Measurements from ENCODE around the gene RFWD3. TPM values are rescaled to one million over a fixed set of nuclear protein-coding genes. Genes with fewer than 3 reads are reported as not detected.
A peak's percentile ranks its signal among the peaks of the same experiment; 100 is the strongest.

The RFWD3 gene
- total RNA-seq, 1 donor from 2014 or later: 30.5 TPM

DNA sequence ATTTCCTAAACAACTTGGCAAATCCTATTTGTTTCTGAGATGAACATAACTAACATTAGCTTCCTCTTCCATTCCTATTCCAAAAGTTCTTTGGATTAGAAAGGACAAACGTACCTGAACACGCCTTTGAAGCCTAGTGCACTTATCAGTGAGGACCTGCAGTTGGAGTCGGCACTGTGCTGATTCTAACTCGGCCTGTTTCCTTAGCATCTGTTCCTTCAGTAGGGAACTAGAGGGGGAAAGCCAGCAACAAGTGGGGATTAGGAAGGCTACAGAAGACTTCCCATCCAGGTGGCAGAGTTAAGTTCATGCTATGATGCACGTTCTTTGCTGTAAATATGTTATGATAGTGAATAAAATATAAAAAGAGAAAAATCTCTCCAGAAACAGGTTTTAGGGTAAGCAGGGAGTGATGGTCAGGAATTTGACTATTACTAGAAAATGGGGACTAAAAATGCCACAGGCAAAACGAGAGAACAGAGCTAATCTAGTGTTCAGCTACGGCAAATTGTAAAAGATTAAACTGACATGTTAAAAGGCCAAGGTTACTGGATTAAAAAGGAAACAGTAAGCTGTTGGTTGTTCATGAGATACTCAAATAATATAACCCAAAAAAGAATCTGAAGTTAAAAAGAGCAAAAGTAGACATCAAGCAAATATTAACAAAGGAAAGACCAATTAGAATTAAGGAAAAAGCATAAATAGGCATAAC lies 28.8 kb downstream of the RFWD3 start:
- no peak for DNase-seq
- peaks cover 1% of the 10 kb centered on the region for H3K9me3 Mint-ChIP-seq (ENCODE audit: unreplicated experiment)
- TF ChIP-seq, protein P1, sequence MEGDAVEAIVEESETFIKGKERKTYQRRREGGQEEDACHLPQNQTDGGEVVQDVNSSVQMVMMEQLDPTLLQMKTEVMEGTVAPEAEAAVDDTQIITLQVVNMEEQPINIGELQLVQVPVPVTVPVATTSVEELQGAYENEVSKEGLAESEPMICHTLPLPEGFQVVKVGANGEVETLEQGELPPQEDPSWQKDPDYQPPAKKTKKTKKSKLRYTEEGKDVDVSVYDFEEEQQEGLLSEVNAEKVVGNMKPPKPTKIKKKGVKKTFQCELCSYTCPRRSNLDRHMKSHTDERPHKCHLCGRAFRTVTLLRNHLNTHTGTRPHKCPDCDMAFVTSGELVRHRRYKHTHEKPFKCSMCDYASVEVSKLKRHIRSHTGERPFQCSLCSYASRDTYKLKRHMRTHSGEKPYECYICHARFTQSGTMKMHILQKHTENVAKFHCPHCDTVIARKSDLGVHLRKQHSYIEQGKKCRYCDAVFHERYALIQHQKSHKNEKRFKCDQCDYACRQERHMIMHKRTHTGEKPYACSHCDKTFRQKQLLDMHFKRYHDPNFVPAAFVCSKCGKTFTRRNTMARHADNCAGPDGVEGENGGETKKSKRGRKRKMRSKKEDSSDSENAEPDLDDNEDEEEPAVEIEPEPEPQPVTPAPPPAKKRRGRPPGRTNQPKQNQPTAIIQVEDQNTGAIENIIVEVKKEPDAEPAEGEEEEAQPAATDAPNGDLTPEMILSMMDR (IDR thresholded peaks at IDR 0.05; ENCODE audit: partially characterized antibody, unreplicated experiment): no peak
- H3K27me3 Mint-ChIP-seq (ENCODE audit: unreplicated experiment): no peaks in the 10 kb centered on the region
- H3K4me1 Mint-ChIP-seq (ENCODE audit: low read depth, unreplicated experiment): no peaks in the 10 kb centered on the region
- H3K27ac Mint-ChIP-seq (ENCODE audit: unreplicated experiment): no peak overlapping the region
- no peaks in the 10 kb centered on the region for H3K36me3 Mint-ChIP-seq (ENCODE audit: unreplicated experiment)
- no peak overlapping the region for H3K4me3 Mint-ChIP-seq (ENCODE audit: unreplicated experiment)

DNA sequence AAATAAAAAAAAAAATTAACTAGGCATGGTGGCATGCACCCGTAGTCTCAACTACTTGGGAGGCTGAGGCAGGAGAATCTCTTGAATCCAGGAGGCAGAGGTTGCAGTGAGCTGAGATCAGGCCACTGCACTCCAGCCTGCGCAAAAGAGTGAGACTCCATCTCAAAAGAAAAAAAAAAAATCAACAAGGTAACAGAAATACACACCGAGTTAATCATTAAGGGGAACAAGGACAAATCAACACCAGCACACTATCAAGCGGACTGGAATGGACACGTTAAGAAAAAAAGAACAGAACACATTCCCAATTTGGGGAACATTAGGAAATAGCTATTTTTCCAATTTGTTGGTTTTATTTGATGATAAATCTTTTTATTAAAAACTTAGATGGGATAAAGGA lies 31.4 kb downstream of the RFWD3 start:
- Mint-ChIP-seq H3K27me3 (ENCODE audit: unreplicated experiment) (peaks cover 1% of the 10 kb centered on the region), H3K27ac (ENCODE audit: unreplicated experiment) (no peak overlapping the region), H3K4me1 (ENCODE audit: low read depth, unreplicated experiment) (no peaks in the 10 kb centered on the region), H3K36me3 (ENCODE audit: unreplicated experiment) (no peaks in the 10 kb centered on the region), H3K4me3 (ENCODE audit: unreplicated experiment) (no peak overlapping the region), H3K9me3 (ENCODE audit: unreplicated experiment) (peaks cover 1% of the 10 kb centered on the region)
- DNase-seq: no peak
- TF ChIP-seq, protein P1 (IDR thresholded peaks at IDR 0.05; ENCODE audit: partially characterized antibody, unreplicated experiment): no peak

DNA sequence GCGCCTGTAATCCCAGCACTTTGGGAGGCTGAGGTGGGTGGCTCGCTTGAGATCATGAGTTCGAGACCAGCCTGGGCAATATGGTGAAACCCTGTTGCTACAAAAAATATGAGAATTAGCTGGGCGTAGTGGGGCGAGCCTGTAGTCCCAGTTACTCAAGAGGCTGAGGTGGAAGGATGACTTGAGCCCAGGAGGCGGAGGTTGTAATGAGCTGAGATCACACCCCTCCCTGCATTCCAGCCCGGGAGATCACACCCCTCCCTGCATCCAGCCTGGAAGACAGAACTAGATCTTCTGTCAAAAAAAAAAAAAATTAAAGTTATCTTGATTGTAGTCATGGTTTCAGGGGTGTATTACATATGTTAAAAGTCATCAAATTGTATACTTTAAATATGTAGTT lies 33.0 kb downstream of the RFWD3 start:
- H3K36me3 Mint-ChIP-seq (ENCODE audit: unreplicated experiment): no peaks in the 10 kb centered on the region
- H3K4me1 Mint-ChIP-seq (ENCODE audit: low read depth, unreplicated experiment): peaks cover under 1% of the 10 kb centered on the region
- no peak overlapping the region for H3K4me3 Mint-ChIP-seq (ENCODE audit: unreplicated experiment)
- H3K27ac Mint-ChIP-seq (ENCODE audit: unreplicated experiment): no peak overlapping the region
- peaks cover 1% of the 10 kb centered on the region for H3K9me3 Mint-ChIP-seq (ENCODE audit: unreplicated experiment)
- DNase-seq: no peak
- TF ChIP-seq, protein P1 (IDR thresholded peaks at IDR 0.05; ENCODE audit: partially characterized antibody, unreplicated experiment): no peak
- H3K27me3 Mint-ChIP-seq (ENCODE audit: unreplicated experiment): peaks cover 2% of the 10 kb centered on the region

DNA sequence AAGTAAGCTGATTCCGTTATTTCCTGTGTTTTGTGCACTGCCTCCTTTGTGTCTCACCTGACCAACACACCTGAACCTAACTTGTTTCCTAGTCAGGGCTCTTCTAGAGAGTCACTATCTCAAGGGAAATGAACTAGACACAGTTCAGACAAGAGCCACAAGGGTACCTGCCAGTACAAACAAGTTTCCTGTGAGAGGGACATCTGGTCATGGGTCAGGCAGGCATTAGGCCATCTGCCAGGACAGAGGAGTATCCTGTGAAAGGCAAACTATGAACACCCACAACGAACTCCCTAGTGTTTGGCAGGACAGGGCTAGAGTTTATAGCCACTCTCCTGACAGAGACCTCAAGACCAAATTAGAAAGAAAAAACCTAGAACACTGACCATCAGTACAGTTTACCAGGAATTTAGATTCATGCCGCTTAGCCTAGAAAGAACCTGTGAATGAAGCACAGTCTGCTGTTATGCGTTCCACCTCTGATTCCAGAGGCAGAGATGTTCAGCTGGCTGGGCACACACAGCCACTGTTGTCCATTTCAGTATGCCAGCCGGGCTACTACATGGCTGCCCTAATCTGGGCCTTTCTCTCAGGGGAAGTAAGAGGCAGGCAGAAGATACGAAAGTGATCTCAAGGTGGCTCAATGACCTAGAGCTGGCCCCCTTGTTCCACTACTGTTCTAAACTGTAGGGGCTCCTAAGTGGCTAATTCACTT lies 39.0 kb downstream of the RFWD3 start:
- H3K9me3 Mint-ChIP-seq (ENCODE audit: unreplicated experiment): no peaks in the 10 kb centered on the region

More for the DNA sequence above, 39.0 kb downstream of the RFWD3 start:
- TF ChIP-seq, protein P1 (IDR thresholded peaks at IDR 0.05; ENCODE audit: partially characterized antibody, unreplicated experiment): no peak
- Mint-ChIP-seq H3K36me3 (ENCODE audit: unreplicated experiment) (no peaks in the 10 kb centered on the region), H3K4me1 (ENCODE audit: low read depth, unreplicated experiment) (peaks cover 17% of the 10 kb centered on the region), H3K27me3 (ENCODE audit: unreplicated experiment) (peaks cover 4% of the 10 kb centered on the region), H3K4me3 (ENCODE audit: unreplicated experiment) (peak overlapping the region; percentile 63), H3K27ac (ENCODE audit: unreplicated experiment) (peak overlapping the region; percentile 87)
- no peak for DNase-seq

All from glutamatergic neuron (in vitro differentiated cells).